ENCODE data around the gene FBXL3.
"Not testable (repeated sequence)": the region's sequence is repeated elsewhere in the genome, so short reads cannot be mapped to it uniquely, and the experiment has no call there.

The FBXL3 gene

DNA sequence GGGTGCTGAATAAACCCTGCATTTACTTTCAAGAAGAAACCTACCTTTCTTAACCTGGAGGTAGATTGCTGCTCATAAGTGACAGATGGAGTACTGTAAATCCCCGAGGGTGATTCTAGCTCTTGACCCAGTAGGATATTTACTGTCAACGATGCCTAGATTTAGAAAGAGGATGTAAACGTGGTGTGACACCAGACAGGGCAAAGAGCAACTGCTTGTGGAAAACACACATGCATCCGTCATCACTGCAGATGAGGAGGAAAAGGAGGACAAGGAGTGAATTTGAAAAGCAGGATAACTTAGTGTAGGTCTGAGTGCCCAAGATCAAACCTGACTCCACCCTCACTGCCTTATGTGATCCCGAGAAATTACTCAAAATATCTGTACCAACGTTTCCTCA, 44.9 kb downstream of the FBXL3 start:
- DNase-seq, result no peak

GRCh38 chr13:76980075-76980718, 46.8 kb downstream of the FBXL3 start:
- peak; percentile 74 for DNase-seq

- no peak for DNase-seq
These were observed 50.0 kb downstream of the FBXL3 start for GRCh38 chr13:76976929-76977328.

GRCh38 chr13:76976490-76976889, 50.5 kb downstream of the FBXL3 start:
- DNase-seq, result no peak

GRCh38 chr13:76975863-76976262, 51.1 kb downstream of the FBXL3 start:
- DNase-seq, result no peak

DNA sequence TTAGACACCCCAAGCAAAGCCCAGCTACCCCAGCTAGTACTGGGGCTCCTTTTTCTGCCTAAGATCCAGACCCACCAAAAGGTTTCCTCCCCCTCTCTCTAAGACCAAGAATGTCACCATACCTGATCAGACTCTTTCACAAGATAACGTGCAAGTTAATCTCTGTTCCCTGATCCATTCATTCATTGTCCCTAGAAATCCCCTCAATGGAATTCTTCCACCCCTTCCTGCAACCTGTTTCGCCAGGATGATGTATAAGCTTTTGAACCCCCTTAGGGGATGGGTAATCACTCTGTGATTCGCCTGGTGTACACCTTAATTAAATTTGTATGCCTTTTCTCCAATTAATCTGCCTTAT, 52.4 kb downstream of the FBXL3 start:
- no peak for DNase-seq

DNA sequence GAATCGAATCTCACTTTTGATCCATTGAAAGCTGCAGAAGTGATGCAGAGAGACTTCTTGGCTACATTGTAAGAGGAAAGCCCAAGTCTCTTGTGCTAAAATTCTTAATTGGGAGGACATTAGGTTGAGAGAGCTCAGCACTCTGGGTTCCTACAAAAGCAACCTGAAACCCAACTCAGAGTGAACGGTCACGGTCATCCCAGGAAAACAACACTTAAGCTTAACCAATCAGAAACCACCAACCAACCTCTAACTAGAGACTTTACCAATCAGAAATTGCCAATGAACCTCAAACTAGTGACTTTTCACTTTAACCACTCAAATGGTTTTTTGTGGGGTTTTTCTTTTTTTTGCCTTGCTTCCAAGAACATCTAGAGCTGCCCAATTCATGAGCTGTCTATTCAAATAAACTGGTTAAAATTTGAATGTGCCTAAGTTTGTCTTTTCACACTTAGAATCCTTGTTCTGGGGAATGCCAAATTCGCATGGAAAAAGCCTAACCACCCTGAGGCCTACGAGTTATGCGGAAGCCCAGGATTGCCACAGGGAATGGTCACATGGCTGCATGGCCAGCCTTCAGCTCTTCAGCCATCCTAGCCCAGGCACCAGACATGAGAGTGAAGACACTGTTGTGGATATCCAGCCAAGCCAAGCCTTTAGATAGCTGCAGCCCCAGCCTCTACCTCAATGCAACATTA, 52.9 kb downstream of the FBXL3 start:
- no peak for DNase-seq

DNA sequence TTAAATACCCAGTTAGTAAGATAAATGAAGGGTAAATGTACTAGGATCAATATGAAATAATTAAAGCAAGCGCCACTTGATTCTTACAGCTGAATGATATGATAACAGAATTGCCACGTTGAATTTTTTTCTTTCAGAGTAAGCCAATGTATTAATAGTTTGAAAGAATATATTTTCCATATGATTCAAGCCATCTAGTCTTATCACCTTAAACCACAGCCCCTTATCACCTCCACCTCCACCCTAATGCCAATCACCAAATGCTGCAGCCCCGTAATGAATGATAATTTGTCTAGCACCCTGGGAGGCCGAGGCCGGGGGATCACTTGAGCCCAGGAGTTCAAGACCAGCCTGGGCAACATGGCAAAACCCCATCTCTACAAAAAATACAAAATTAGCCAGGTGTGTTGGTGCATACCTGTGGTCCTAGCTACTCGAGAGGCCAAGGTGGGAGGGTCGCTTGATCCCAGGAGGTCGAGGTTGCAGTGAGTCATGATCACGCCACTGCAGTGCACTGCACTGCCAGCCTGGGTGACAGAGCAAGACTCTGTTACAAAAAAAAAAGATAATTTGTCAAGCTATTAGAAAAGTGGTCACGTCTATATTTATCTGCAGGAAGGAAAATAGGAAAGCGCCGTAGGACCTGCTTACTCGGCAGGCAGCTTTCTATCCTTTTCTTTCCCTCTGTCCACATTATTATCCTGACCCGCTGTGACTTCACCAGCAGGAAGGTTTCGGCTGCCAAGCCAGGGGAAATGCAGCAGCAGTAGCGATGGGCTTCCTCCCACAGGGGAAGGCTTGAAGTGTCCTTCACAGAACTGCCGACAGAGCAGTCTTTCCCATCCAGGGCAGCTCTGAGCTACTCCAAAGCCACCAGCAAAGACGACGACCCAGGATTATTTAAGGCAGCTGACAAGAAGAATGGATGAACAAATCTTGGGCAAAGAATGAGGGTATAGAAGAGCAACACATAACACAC, 54.8 kb downstream of the FBXL3 start:
- no peak for DNase-seq

DNA sequence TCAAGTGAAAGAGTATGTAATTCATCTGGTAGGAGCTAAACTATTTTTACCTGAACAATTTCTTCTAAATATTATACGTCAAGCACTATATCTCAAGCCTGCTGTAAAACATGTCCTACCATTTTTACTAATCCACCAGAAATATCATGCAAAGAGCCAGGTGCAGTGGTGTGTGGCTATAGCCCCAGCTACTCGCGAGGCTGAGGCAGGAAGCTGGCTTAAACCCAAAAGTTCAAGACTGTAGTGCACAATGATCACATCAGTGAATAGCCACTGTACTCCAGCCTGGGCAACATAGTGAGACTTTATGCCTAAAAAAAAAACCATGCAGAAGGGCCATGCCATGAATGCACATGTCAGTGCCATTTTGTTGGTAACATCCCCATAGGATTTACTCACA, 55.7 kb downstream of the FBXL3 start:
- peak; percentile 23 for DNase-seq

- DNase-seq, result no peak
These were observed 57.2 kb downstream of the FBXL3 start for GRCh38 chr13:76969488-76970365.

- no peak for DNase-seq
These were observed 58.9 kb downstream of the FBXL3 start for GRCh38 chr13:76968041-76968440.

- DNase-seq, result no peak
These were observed 59.9 kb downstream of the FBXL3 start for GRCh38 chr13:76967031-76967430.

GRCh38 chr13:76965759-76966421, 61.1 kb downstream of the FBXL3 start:
- DNase-seq, result peak; percentile 75

DNA sequence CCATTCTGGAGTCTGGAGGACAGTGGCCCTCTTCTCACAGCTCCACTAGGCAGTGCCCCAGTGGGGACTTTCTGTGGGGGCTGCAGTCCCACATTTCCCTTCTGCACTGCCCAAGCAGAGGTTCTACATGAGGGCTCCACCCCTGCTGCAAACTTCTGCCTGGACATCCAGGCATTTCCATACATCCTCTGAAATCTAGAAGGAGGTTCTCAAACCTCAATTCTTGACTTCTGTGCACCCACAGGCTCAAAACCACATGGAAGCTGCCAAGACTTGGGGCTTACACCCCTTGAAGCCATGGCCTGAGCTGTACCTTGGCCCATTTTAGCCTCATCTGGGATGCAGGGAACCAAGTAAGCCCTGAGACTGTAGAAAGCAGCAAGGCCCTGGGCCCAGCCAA, 67.2 kb downstream of the FBXL3 start:
- DNase-seq, result not testable (repeated sequence)

- no peak for DNase-seq
These were observed 68.0 kb downstream of the FBXL3 start for GRCh38 chr13:76958841-76959432.

DNA sequence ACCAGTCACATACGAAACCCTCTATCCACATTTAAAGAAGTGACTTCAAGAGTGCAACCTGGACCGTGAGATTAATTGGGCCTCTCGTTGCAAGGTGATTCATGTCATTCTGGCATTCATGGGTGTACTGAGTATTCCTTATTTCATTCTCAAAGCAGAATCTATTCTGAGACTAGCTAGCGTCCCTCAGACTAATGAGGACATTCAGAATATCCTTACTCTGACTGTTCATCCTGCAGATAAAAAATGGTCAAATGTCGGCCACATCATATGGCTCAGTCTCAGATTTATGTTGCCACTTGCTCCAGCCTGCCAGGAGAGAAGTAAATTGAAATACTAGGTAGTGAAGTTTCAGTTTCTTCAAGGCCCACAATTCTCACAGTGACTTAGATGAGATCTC, 71.3 kb downstream of the FBXL3 start:
- DNase-seq, result no peak

Measured in RPMI8226 (cell line).